HCT116 (cell line): ENCODE results near the gene CLIC5. TPM values are rescaled to one million over a fixed set of nuclear protein-coding genes. Genes with fewer than 3 reads are reported as not detected.

Source experiments
- ATAC-seq: fragments of 200-7000 bp; cut with Tn5 transposase; 2 replicates; pipeline ENCODE4 v1.9.1; 2020; ENCODE audit warnings: mild to moderate bottlenecking, moderate library complexity
- BruUV-seq: library from RNA; stranded (reverse); fragments of 400-500 nt; replicated peaks from 2 replicates; lab custom pipeline; 2021; lab: Mats Ljungman, UMichigan
- CTCF ChIA-PET: fragments of 300-600 bp; sonication (Branson Sonifier 250); formaldehyde crosslinking; loops from one replicate; lab custom pipeline; 2021; ENCODE audit warnings: antibody characterized with exemption; lab: Charles Lee
- POLR2A ChIA-PET: fragments of 300-600, 350-600 bp; sonication (Branson Sonifier 250); formaldehyde crosslinking; loops from one replicate; lab custom pipeline; 2021; ENCODE audit warnings: antibody characterized with exemption; lab: Charles Lee
- RAD21 ChIA-PET, 2 experiments: fragments of 300-600 bp; sonication (Branson Sonifier 250); formaldehyde crosslinking; loops; one replicate each; lab custom pipeline; 2023; ENCODE audit warnings: low total read pairs in 2 of 2; ENCODE audit not compliant: uncharacterized antibody in 2 of 2, unreplicated experiment in 2 of 2, low non-redundant PET in 1 of 2; lab: Charles Lee
- DNase-seq: peaks from one replicate; pipeline ENCODE4 v3.0.0-alpha.2; 2010; ENCODE audit warnings: low read depth, low spot score
- H2AFZ ChIP-seq: fragments of 200-600 bp; shearing (Covaris generic), sonication (generic); 2 replicates; pipeline ENCODE4 v1.6.1; 2017; ENCODE audit warnings: low read depth, mixed run types, mixed read lengths, antibody characterized with exemption, low read length; ENCODE audit not compliant: poor library complexity, severe bottlenecking
- H3K27ac ChIP-seq: 2 replicates; pipeline ENCODE4 v1.5.1; 2012; ENCODE audit warnings: low read depth, low read length
- H3K27me3 ChIP-seq: fragments of 200-600 bp; sonication (generic); 2 replicates; pipeline ENCODE4 v1.6.1; 2016; ENCODE audit warnings: mixed run types, low read length, mixed read lengths; ENCODE audit not compliant: insufficient read depth
- H3K36me3 ChIP-seq, 2 experiments: fragments of 200-500 bp in 1 of 2; fragments of 200-600 bp in 1 of 2; sonication (Bioruptor generic) in 1 of 2; sonication (generic) in 1 of 2; 2 replicates each; pipeline versions ENCODE4 v1.5.1 to v1.6.1; 2014 to 2016; ENCODE audit warnings: low read length in 2 of 2, inconsistent platforms in 1 of 2, mixed read lengths in 1 of 2, mixed run types in 1 of 2; ENCODE audit not compliant: insufficient read depth in 2 of 2, control insufficient read depth in 1 of 2
- H3K4me1 ChIP-seq, 2 experiments: fragments of 200-600 bp in 1 of 2; sonication (generic) in 1 of 2; 2 replicates each; pipeline versions ENCODE4 v1.5.1 to v1.6.1; 2012 to 2017; ENCODE audit warnings: low read length in 2 of 2, inconsistent platforms in 1 of 2, mild to moderate bottlenecking in 1 of 2, mixed read lengths in 1 of 2, mixed run types in 1 of 2, moderate library complexity in 1 of 2; ENCODE audit not compliant: insufficient read depth in 2 of 2, control insufficient read depth in 1 of 2
- H3K4me2 ChIP-seq: fragments of 200-600 bp; sonication (generic); 2 replicates; pipeline ENCODE4 v1.6.1; 2017; ENCODE audit warnings: mixed run types, low read length, mixed read lengths
- H3K4me3 ChIP-seq, 2 experiments: fragments of 200-600 bp in 1 of 2; sonication (generic) in 1 of 2; replicated peaks in 1 of 2; 2 replicates each; pipeline ENCODE4 v1.5.1; 2011 to 2016; ENCODE audit warnings: low read length in 2 of 2, control low read depth in 1 of 2, low read depth in 1 of 2, mild to moderate bottlenecking in 1 of 2, mixed read lengths in 1 of 2, mixed run types in 1 of 2
- H3K79me2 ChIP-seq: fragments of 200-600 bp; sonication (generic); 2 replicates; pipeline ENCODE4 v1.6.1; 2017; ENCODE audit warnings: mild to moderate bottlenecking, mixed run types, low read length, moderate library complexity, mixed read lengths; ENCODE audit not compliant: insufficient read depth
- H3K9ac ChIP-seq: fragments of 200-600 bp; sonication (generic); 2 replicates; pipeline ENCODE4 v1.6.1; 2016; ENCODE audit warnings: low read length, mixed read lengths
- H3K9me2 ChIP-seq: fragments of 200-600 bp; sonication (generic), shearing (Covaris generic); 2 replicates; pipeline ENCODE4 v1.6.1; 2017; ENCODE audit warnings: mixed run types, mild to moderate bottlenecking, moderate library complexity; ENCODE audit not compliant: insufficient read depth
- H3K9me3 ChIP-seq, 2 experiments: fragments of 200-500 bp in 1 of 2; fragments of 200-600 bp in 1 of 2; sonication (Bioruptor generic) in 1 of 2; sonication (generic) in 1 of 2; 2 replicates each; pipeline ENCODE4 v1.6.1; 2014 to 2017; ENCODE audit warnings: low read length in 2 of 2, mixed read lengths in 2 of 2, inconsistent platforms in 1 of 2, low read depth in 1 of 2, mild to moderate bottlenecking in 1 of 2, mixed run types in 1 of 2, moderate library complexity in 1 of 2; ENCODE audit not compliant: control insufficient read depth in 1 of 2, insufficient read depth in 1 of 2
- H4K20me1 ChIP-seq: fragments of 200-600 bp; sonication (generic), shearing (Covaris generic); 2 replicates; pipeline ENCODE4 v1.6.1; 2017; ENCODE audit warnings: mixed run types, mild to moderate bottlenecking, moderate library complexity; ENCODE audit not compliant: insufficient read depth
- CEBPB ChIP-seq: IDR thresholded peaks from 2 replicates; pipeline ENCODE4 v1.6.1; 2012; ENCODE audit warnings: low read depth
- CTCF ChIP-seq, 3 experiments: fragments of 200-600 bp in 1 of 3; sonication (generic) in 1 of 3; IDR thresholded peaks in 2 of 3; conservative IDR thresholded peaks in 1 of 3; 2 replicates each; pipeline ENCODE4 v1.5.1; 2012 to 2017; ENCODE audit warnings: low read depth in 2 of 3, low read length in 2 of 3, antibody characterized with exemption in 1 of 3, borderline replicate concordance in 1 of 3, control low read depth in 1 of 3, mild to moderate bottlenecking in 1 of 3, mixed read lengths in 1 of 3, mixed run types in 1 of 3, moderate library complexity in 1 of 3; ENCODE audit not compliant: insufficient read depth in 1 of 3
- EGR1 ChIP-seq: IDR thresholded peaks from 2 replicates; pipeline ENCODE4 v1.6.1; 2012; ENCODE audit warnings: low read depth
- FOSL1 ChIP-seq: IDR thresholded peaks from 2 replicates; pipeline ENCODE4 v1.6.1; 2012; ENCODE audit warnings: low read depth
- SRF ChIP-seq: IDR thresholded peaks from 2 replicates; pipeline ENCODE4 v1.6.1; 2012; ENCODE audit warnings: low read depth
- ZFX ChIP-seq: fragments of 450-650 bp; IDR thresholded peaks from 2 replicates; pipeline ENCODE4 v1.6.1; 2017
- ZNF274 ChIP-seq: fragments of 200-500 bp; sonication (Bioruptor generic); IDR thresholded peaks from 2 replicates; pipeline ENCODE4 v1.6.1; 2014; ENCODE audit warnings: mild to moderate bottlenecking, low read depth, low read length, inconsistent platforms
- intact Hi-C: fragments of 100-400 bp; cut with micrococcal nuclease; formaldehyde crosslinking; loops from 2 replicates; pipeline ENCODE4 v1.10.0; 2022
- total RNA-seq: library from RNA; stranded (reverse); gene quantifications from one replicate; pipeline ENCODE4 v1.2.1, GENCODE V29; 2021; ENCODE audit not compliant: unreplicated experiment
- TF ChIP-seq, protein P1 (sequence below): IDR thresholded peaks from 2 replicates; pipeline ENCODE4 v1.6.1; 2012
- TF ChIP-seq, protein P2 (sequence below): IDR thresholded peaks from 2 replicates; pipeline ENCODE4 v1.6.1; 2012
- TF ChIP-seq, protein P3 (sequence below): IDR thresholded peaks from 2 replicates; pipeline ENCODE4 v1.6.1; 2011; ENCODE audit warnings: mild to moderate bottlenecking, low read length, moderate library complexity; ENCODE audit not compliant: insufficient replicate concordance; ENCODE audit errors: extremely low read depth
- TF ChIP-seq, protein P4 (sequence below): IDR thresholded peaks from 2 replicates; pipeline ENCODE4 v1.6.1; 2012; ENCODE audit warnings: low read depth

CLIC5 gene
- total RNA-seq, 1 experiment from 2014 or later = 0.20 TPM

- intact Hi-C loops = no loop called here
- no TSS peak for BruUV-seq
- POLR2A ChIA-PET = no interaction called here
- no peak for TF ChIP-seq ZNF274
- TF ChIP-seq, protein P1, sequence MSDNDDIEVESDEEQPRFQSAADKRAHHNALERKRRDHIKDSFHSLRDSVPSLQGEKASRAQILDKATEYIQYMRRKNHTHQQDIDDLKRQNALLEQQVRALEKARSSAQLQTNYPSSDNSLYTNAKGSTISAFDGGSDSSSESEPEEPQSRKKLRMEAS = no peak
- TF ChIP-seq, protein P2, sequence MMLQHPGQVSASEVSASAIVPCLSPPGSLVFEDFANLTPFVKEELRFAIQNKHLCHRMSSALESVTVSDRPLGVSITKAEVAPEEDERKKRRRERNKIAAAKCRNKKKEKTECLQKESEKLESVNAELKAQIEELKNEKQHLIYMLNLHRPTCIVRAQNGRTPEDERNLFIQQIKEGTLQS = no peak
- no peak for TF ChIP-seq ZFX
- TF ChIP-seq CEBPB = no peak
- TF ChIP-seq CTCF (IDR thresholded peaks at IDR 0.05 in 2 of 3, conservative IDR thresholded peaks at IDR 0.05 in 1 of 3; ENCODE audit: borderline replicate concordance in 1 of 3, insufficient read depth in 1 of 3, low read depth in 2 of 3, low read length in 2 of 3) = no peak
- TF ChIP-seq, all 23 proteins: peak for 0
- no peaks in the 10 kb centered on the region for H4K20me1 ChIP-seq
- no peaks in the 10 kb centered on the region for H3K9me3 ChIP-seq
- ChIA-PET CTCF (no interaction called here), RAD21 (no interaction called here)
- H3K4me2 ChIP-seq = no peak overlapping the region
- H3K9ac ChIP-seq = no peak overlapping the region
- ATAC-seq = no peak
- H3K27ac ChIP-seq = no peak overlapping the region
- H2AFZ ChIP-seq = no peak overlapping the region
- no peaks in the 10 kb centered on the region for H3K4me1 ChIP-seq
- no peaks in the 10 kb centered on the region for H3K79me2 ChIP-seq
- peaks cover 5% of the 10 kb centered on the region; the same call in 1 of the 2 replicates for H3K27me3 ChIP-seq
- H3K9me2 ChIP-seq = no peaks in the 10 kb centered on the region
- DNase-seq = no peak
- H3K36me3 ChIP-seq = no peaks in the 10 kb centered on the region
- no peak overlapping the region for H3K4me3 ChIP-seq
These were observed 161.4 kb downstream of the CLIC5 start for GRCh38 chr6:45854149-45854742.

DNA sequence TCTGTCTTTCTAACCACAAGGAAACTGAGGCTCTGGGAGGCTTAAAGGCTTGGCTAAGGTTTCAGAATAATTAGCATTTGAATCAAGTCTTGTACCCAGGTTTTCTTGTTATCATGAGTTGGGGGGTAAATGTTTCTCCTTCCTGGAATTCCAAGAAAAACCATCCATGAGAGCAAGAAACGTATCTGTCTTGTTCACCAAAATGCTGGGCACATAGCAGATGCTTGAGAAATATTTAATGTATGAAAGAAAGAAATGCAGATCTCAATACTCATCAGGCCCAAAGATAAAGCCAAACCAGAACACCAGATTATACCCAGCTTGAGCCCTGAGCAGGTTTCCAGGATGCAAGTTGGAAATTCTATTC is 164.6 kb downstream of the CLIC5 start:
- Histone ChIP-seq H3K79me2 (no peaks in the 10 kb centered on the region), H3K27me3 (no peaks in the 10 kb centered on the region), H3K9ac (no peak overlapping the region), H3K9me2 (no peaks in the 10 kb centered on the region), H3K27ac (no peak overlapping the region), H3K9me3 (no peaks in the 10 kb centered on the region), H2AFZ (no peak overlapping the region), H4K20me1 (no peaks in the 10 kb centered on the region), H3K4me1 (no peaks in the 10 kb centered on the region), H3K4me2 (no peak overlapping the region), H3K4me3 (no peak overlapping the region), H3K36me3 (no peaks in the 10 kb centered on the region)
- intact Hi-C loops = no loop called here
- POLR2A ChIA-PET = no interaction called here
- CTCF ChIA-PET = no interaction called here
- no peak for ATAC-seq
- no peak for DNase-seq
- no TSS peak for BruUV-seq
- RAD21 ChIA-PET = no interaction called here
- TF ChIP-seq FOSL1 = no peak
- TF ChIP-seq, protein P3, sequence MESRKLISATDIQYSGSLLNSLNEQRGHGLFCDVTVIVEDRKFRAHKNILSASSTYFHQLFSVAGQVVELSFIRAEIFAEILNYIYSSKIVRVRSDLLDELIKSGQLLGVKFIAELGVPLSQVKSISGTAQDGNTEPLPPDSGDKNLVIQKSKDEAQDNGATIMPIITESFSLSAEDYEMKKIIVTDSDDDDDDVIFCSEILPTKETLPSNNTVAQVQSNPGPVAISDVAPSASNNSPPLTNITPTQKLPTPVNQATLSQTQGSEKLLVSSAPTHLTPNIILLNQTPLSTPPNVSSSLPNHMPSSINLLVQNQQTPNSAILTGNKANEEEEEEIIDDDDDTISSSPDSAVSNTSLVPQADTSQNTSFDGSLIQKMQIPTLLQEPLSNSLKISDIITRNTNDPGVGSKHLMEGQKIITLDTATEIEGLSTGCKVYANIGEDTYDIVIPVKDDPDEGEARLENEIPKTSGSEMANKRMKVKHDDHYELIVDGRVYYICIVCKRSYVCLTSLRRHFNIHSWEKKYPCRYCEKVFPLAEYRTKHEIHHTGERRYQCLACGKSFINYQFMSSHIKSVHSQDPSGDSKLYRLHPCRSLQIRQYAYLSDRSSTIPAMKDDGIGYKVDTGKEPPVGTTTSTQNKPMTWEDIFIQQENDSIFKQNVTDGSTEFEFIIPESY = no peak
- no peak for TF ChIP-seq ZFX
- TF ChIP-seq, protein P1 = no peak
- no peak for TF ChIP-seq ZNF274
- no peak for TF ChIP-seq SRF
- no peak for TF ChIP-seq EGR1
- TF ChIP-seq, protein P4, sequence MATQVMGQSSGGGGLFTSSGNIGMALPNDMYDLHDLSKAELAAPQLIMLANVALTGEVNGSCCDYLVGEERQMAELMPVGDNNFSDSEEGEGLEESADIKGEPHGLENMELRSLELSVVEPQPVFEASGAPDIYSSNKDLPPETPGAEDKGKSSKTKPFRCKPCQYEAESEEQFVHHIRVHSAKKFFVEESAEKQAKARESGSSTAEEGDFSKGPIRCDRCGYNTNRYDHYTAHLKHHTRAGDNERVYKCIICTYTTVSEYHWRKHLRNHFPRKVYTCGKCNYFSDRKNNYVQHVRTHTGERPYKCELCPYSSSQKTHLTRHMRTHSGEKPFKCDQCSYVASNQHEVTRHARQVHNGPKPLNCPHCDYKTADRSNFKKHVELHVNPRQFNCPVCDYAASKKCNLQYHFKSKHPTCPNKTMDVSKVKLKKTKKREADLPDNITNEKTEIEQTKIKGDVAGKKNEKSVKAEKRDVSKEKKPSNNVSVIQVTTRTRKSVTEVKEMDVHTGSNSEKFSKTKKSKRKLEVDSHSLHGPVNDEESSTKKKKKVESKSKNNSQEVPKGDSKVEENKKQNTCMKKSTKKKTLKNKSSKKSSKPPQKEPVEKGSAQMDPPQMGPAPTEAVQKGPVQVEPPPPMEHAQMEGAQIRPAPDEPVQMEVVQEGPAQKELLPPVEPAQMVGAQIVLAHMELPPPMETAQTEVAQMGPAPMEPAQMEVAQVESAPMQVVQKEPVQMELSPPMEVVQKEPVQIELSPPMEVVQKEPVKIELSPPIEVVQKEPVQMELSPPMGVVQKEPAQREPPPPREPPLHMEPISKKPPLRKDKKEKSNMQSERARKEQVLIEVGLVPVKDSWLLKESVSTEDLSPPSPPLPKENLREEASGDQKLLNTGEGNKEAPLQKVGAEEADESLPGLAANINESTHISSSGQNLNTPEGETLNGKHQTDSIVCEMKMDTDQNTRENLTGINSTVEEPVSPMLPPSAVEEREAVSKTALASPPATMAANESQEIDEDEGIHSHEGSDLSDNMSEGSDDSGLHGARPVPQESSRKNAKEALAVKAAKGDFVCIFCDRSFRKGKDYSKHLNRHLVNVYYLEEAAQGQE = no peak
